ENCODE measurements around the gene MYL5.
"Not testable (repeated sequence)": the region's sequence is repeated elsewhere in the genome, so short reads cannot be mapped to it uniquely, and the experiment has no call there.

Gene MYL5

GRCh38 chr4:674172-675035, at the start of gene MYL5, which contains the start of gene ATP5ME:
Gene MYL5 (plus strand): TSS chr4:674542. CDS start chr4:678027, 3,485 bp downstream.
Gene ATP5ME (minus strand): TSS chr4:674276. CDS start chr4:674247, 29 bp downstream.
- peak; percentile 97 for DNase-seq

GRCh38 chr4:624705-625590, 49.4 kb upstream of the MYL5 start, which contains the start of gene PDE6B:
Gene PDE6B (plus strand): TSS chr4:625573. CDS start chr4:625627, 54 bp downstream.
- DNase-seq = no peak

- no peak for DNase-seq
Measured at GRCh38 chr4:625631-626161, 48.6 kb upstream of the MYL5 start.

GRCh38 chr4:626201-627091, 47.9 kb upstream of the MYL5 start:
- no peak for DNase-seq

- no peak for DNase-seq
Measured at GRCh38 chr4:627347-628125, 46.8 kb upstream of the MYL5 start.

- no peak for DNase-seq
Measured at GRCh38 chr4:628311-628741, 46.0 kb upstream of the MYL5 start.

- no peak for DNase-seq
Measured at GRCh38 chr4:628821-629635, 45.3 kb upstream of the MYL5 start.

GRCh38 chr4:629636-629914, 44.8 kb upstream of the MYL5 start:
- DNase-seq = no peak

GRCh38 chr4:629915-630641, 44.3 kb upstream of the MYL5 start:
- DNase-seq = no peak

- no peak for DNase-seq
Measured at GRCh38 chr4:630656-631055, 43.7 kb upstream of the MYL5 start.

- no peak for DNase-seq
Measured at GRCh38 chr4:632196-632790, 42.0 kb upstream of the MYL5 start.

- DNase-seq = no peak
Measured at GRCh38 chr4:632926-633325, 41.4 kb upstream of the MYL5 start.

GRCh38 chr4:633406-633805, 40.9 kb upstream of the MYL5 start:
- DNase-seq = no peak

GRCh38 chr4:633976-634598, 40.3 kb upstream of the MYL5 start:
- no peak for DNase-seq

GRCh38 chr4:634599-634985, 39.8 kb upstream of the MYL5 start:
- no peak for DNase-seq

GRCh38 chr4:635066-635835, 39.1 kb upstream of the MYL5 start:
- DNase-seq = not testable (repeated sequence)

GRCh38 chr4:635851-636627, 38.3 kb upstream of the MYL5 start:
- DNase-seq = no peak

Measured in hematopoietic multipotent progenitor cell treated with erythropoietin and hydrocortisone succinate and interleukin-3 and kit ligand, for 8 days (in vitro differentiated cells).